K562 (cell line): ENCODE results near the gene SRCAP. TPM values are rescaled to one million over a fixed set of nuclear protein-coding genes. Genes with fewer than 3 reads are reported as not detected.

ENCODE experiments used
- CCAR2 ChIP-seq: fragments of 200-400 bp; formaldehyde crosslinking; IDR thresholded peaks from 2 replicates; pipeline ENCODE4 v1.6.1; 2017; ENCODE audit warnings: mild to moderate bottlenecking, low read depth, low read length
- GTF2F1 ChIP-seq: IDR thresholded peaks from 2 replicates; pipeline ENCODE4 v1.6.1; 2011; ENCODE audit warnings: low read depth, low read length, improper control_type of control experiment
- MCM3 ChIP-seq: fragments of 450-650 bp; IDR thresholded peaks from 2 replicates; pipeline ENCODE4 v1.6.1; 2016
- MEIS2 ChIP-seq: fragments of 450-650 bp; IDR thresholded peaks from 2 replicates; pipeline ENCODE4 v1.6.1; 2014; ENCODE audit warnings: mild to moderate bottlenecking; ENCODE audit not compliant: partially characterized antibody
- MYBL2 ChIP-seq, 2 experiments: fragments of 450-650 bp in 1 of 2; sonication (generic) in 1 of 2; formaldehyde crosslinking in 1 of 2; IDR thresholded peaks; 2 replicates each; pipeline versions ENCODE4 v1.6.1 to v1.8.1; 2017 to 2022; ENCODE audit warnings: borderline replicate concordance in 1 of 2, inconsistent platforms in 1 of 2, low read depth in 1 of 2, mild to moderate bottlenecking in 1 of 2, missing genetic modification reagents in 1 of 2, moderate library complexity in 1 of 2
- NCOA4 ChIP-seq: fragments of 450-650 bp; IDR thresholded peaks from 2 replicates; pipeline ENCODE4 v1.6.1; 2018; ENCODE audit warnings: mild to moderate bottlenecking; ENCODE audit not compliant: partially characterized antibody
- PHF21A ChIP-seq: fragments of 450-650 bp; IDR thresholded peaks from 2 replicates; pipeline ENCODE4 v1.6.1; 2017; ENCODE audit warnings: low read depth, borderline replicate concordance
- SREBF2 ChIP-seq: sonication (generic); formaldehyde crosslinking; IDR thresholded peaks from 2 replicates; pipeline ENCODE4 v1.4.0; 2020; ENCODE audit warnings: mild to moderate bottlenecking, missing genetic modification reagents
- SRSF1 ChIP-seq: fragments of 200-400 bp; formaldehyde crosslinking; IDR thresholded peaks from 2 replicates; pipeline ENCODE4 v1.6.1; 2017; ENCODE audit warnings: mild to moderate bottlenecking, low read depth, low read length, moderate library complexity
- TBP ChIP-seq: optimal IDR thresholded peaks from 2 replicates; pipeline ENCODE3; 2011; ENCODE audit warnings: low read depth, low read length, improper control_type of control experiment
- ZNF174 ChIP-seq: fragments of 250-450 bp; sonication (Bioruptor Pico); IDR thresholded peaks from 2 replicates; pipeline ENCODE4 v1.4.0; 2020; ENCODE audit warnings: mild to moderate bottlenecking
- ZNF197 ChIP-seq: fragments of 200-800 bp; sonication (Bioruptor generic); IDR thresholded peaks from 2 replicates; pipeline ENCODE4 v1.6.1; 2016; ENCODE audit warnings: low read depth, missing genetic modification characterization, missing compliant biosample characterization
- polyA plus RNA-seq, 8 experiments: library from polyadenylated mRNA; depleted of rRNA in 4 of 8; stranded (reverse) in 5 of 8; unstranded in 3 of 8; fragments of >200 nt; fragmentation: Nextera tagmentation in 2 of 8; fragmentation: Illumina TruSeq in 1 of 8; extraction: Ambion mirVana in 2 of 8; extraction: Trizol in 1 of 8; gene quantifications; 2 replicates each; pipeline versions ENCODE4 v1.2.1 to v1.2.3, GENCODE V29; 2011 to 2014; ENCODE audit warnings: inconsistent platforms in 1 of 8, missing spikeins in 1 of 8
- total RNA-seq, 7 experiments: library from RNA; depleted of rRNA in 6 of 7; stranded (reverse); fragments of >200 nt in 6 of 7; fragmentation: Illumina TruSeq in 2 of 7; extraction: Trizol in 2 of 7; gene quantifications; 2 replicates each; pipeline versions ENCODE4 v1.2.1 to v1.2.3, GENCODE V29; 2011 to 2021; ENCODE audit warnings: low replicate concordance in 1 of 7
- TF ChIP-seq, protein P1 (sequence below): fragments of 250-450 bp; sonication (Bioruptor Pico); IDR thresholded peaks from 2 replicates; pipeline ENCODE4 v1.8.0; 2022; ENCODE audit warnings: inconsistent platforms
- TF ChIP-seq, protein P2 (sequence below): fragments of 450-650 bp; IDR thresholded peaks from 2 replicates; pipeline ENCODE4 v1.6.1; 2018; ENCODE audit warnings: mild to moderate bottlenecking, low read depth; ENCODE audit not compliant: partially characterized antibody
- TF ChIP-seq, protein P3 (sequence below): fragments of 450-650 bp; IDR thresholded peaks from 2 replicates; pipeline ENCODE4 v1.6.1; 2017; ENCODE audit warnings: mild to moderate bottlenecking, moderate library complexity
- TF ChIP-seq, protein P4 (sequence below): fragments of 450-650 bp; IDR thresholded peaks from 2 replicates; pipeline ENCODE4 v1.7.1; 2018; ENCODE audit warnings: mild to moderate bottlenecking, low read depth; ENCODE audit not compliant: partially characterized antibody

The SRCAP gene
- total and polyA plus RNA-seq, 9 of the 15 experiments (the other 6 are each of a cell fraction or from before 2014, with no cell fraction given) = 0.21 to 62.6 (median 5.8) TPM

DNA sequence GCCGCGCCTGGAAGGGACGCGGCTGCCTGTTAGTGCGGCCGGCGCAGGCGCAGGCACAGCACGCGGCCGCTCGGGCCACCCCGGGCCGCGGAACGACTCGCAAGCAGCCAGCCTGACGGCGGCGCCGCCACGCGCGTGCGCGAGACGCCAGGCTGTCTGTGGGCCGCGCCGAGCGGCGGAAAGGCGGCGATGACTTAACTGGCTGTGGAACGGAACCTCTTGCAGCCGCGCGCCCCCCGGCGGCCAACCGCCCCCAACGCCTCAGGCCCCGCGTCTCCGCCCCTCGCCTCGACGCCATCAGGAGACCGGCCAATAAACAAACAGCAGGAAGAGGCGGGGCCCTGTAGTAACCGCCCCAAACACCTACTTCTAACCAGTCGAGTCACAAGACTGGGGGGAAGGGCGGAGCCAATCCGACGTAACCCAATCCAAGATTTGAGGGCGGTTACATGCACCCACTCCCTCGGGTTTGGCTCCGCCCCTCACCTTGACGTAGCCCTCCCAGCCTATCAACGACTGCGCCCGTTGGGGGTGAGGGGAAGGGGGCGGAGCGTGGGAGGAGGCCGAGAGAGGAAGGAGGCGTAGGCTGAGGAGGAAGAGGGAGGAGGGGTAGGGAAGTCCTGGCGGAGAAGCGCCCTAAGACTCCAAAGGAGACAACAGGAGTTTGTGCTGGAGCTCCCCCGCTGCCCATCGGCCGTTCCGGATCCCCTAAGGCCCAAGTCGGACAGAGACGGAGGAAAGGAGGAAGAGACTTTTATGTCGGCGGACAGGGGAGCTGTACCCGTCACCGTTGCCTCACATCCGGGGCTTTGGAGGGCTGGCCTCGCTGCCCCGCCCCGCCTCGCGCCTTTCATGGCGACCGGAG is 40.9 kb upstream of the SRCAP start, which contains the start of gene FBRS (continued):
- TF ChIP-seq, protein P1, sequence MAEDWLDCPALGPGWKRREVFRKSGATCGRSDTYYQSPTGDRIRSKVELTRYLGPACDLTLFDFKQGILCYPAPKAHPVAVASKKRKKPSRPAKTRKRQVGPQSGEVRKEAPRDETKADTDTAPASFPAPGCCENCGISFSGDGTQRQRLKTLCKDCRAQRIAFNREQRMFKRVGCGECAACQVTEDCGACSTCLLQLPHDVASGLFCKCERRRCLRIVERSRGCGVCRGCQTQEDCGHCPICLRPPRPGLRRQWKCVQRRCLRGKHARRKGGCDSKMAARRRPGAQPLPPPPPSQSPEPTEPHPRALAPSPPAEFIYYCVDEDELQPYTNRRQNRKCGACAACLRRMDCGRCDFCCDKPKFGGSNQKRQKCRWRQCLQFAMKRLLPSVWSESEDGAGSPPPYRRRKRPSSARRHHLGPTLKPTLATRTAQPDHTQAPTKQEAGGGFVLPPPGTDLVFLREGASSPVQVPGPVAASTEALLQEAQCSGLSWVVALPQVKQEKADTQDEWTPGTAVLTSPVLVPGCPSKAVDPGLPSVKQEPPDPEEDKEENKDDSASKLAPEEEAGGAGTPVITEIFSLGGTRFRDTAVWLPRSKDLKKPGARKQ = no peak
- TF ChIP-seq, protein P2, sequence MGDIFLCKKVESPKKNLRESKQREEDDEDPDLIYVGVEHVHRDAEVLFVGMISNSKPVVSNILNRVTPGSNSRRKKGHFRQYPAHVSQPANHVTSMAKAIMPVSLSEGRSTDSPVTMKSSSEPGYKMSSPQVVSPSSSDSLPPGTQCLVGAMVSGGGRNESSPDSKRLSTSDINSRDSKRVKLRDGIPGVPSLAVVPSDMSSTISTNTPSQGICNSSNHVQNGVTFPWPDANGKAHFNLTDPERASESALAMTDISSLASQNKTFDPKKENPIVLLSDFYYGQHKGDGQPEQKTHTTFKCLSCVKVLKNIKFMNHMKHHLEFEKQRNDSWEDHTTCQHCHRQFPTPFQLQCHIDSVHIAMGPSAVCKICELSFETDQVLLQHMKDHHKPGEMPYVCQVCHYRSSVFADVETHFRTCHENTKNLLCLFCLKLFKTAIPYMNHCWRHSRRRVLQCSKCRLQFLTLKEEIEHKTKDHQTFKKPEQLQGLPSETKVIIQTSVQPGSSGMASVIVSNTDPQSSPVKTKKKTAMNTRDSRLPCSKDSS = no peak
- TF ChIP-seq NCOA4 (no peak), MYBL2 (IDR thresholded peaks at IDR 0.05; ENCODE audit: low read depth) (no peak), MYBL2 (CRISPR knock-in tag; IDR thresholded peaks at IDR 0.05; ENCODE audit: borderline replicate concordance) (no peak), CCAR2 (no peak), MEIS2 (peak; percentile 94), ZNF197 (CRISPR knock-in tag) (no peak), SREBF2 (CRISPR knock-in tag) (no peak), GTF2F1 (no peak), ZNF174 (CRISPR knock-in tag) (no peak), SRSF1 (no peak), PHF21A (0 out of 2 replicates have a peak, but pooled peaks have one; percentile 17), TBP (peak; percentile 49), MCM3 (no peak)
- TF ChIP-seq, protein P3, sequence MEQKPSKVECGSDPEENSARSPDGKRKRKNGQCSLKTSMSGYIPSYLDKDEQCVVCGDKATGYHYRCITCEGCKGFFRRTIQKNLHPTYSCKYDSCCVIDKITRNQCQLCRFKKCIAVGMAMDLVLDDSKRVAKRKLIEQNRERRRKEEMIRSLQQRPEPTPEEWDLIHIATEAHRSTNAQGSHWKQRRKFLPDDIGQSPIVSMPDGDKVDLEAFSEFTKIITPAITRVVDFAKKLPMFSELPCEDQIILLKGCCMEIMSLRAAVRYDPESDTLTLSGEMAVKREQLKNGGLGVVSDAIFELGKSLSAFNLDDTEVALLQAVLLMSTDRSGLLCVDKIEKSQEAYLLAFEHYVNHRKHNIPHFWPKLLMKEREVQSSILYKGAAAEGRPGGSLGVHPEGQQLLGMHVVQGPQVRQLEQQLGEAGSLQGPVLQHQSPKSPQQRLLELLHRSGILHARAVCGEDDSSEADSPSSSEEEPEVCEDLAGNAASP = no peak
- TF ChIP-seq, protein P4, sequence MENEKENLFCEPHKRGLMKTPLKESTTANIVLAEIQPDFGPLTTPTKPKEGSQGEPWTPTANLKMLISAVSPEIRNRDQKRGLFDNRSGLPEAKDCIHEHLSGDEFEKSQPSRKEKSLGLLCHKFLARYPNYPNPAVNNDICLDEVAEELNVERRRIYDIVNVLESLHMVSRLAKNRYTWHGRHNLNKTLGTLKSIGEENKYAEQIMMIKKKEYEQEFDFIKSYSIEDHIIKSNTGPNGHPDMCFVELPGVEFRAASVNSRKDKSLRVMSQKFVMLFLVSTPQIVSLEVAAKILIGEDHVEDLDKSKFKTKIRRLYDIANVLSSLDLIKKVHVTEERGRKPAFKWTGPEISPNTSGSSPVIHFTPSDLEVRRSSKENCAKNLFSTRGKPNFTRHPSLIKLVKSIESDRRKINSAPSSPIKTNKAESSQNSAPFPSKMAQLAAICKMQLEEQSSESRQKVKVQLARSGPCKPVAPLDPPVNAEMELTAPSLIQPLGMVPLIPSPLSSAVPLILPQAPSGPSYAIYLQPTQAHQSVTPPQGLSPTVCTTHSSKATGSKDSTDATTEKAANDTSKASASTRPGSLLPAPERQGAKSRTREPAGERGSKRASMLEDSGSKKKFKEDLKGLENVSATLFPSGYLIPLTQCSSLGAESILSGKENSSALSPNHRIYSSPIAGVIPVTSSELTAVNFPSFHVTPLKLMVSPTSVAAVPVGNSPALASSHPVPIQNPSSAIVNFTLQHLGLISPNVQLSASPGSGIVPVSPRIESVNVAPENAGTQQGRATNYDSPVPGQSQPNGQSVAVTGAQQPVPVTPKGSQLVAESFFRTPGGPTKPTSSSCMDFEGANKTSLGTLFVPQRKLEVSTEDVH = no peak
